ENCODE measurements around the gene FERMT3.

FERMT3 gene

DNA sequence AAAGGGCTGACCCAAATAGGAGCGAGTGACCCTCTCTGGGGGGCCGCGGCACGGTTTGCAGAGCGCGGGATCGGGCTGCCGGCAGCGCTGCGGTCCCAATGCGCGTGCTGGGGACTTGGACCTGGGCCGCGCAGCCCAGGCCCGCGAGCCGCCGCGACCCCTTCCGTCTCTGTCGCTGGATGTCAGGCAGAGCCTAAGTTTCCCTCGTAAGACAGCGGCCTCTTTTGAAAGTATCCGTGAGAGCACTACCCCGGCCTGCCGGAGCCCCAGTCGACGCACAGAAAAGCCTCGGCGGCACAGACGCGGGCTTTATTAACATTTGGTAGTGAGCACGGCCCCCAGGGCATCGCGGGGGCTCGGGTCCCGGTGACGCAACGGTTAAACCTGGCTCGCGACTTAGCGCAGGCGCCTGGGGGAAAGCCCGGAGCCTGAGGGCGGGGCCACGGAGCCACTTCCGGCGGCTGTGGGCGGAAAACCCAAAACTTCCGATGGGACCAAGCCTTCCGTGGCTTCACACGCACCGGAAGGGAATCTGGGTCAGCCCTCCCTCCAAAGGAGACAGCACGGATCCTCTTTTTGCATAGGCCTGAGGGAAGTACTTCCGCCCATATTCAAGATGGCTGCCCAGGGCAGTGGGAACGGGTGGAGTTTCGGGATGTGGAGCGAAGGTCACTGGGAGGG lies 63.2 kb downstream of the FERMT3 start:
- peak overlapping the region; percentile 96 for H3K27ac ChIP-seq (ENCODE audit: low read length)
- peak overlapping the region; percentile 95 for H3K9ac ChIP-seq (ENCODE audit: low read depth, low read length)
- peaks cover 13% of the 10 kb centered on the region; the same call in 1 of the 2 replicates for H3K36me3 ChIP-seq (ENCODE audit: insufficient read depth, low read length)
- H3K4me2 ChIP-seq (ENCODE audit: insufficient read depth, low read length), result peak overlapping the region; percentile 99
- H3K27me3 ChIP-seq (ENCODE audit: insufficient read depth, low read length, poor library complexity), result no peaks in the 10 kb centered on the region
- no peak for TF ChIP-seq EZH2 (IDR thresholded peaks at IDR 0.05; ENCODE audit: borderline replicate concordance, low read depth, low read length, severe bottlenecking)
- TF ChIP-seq, protein P1, sequence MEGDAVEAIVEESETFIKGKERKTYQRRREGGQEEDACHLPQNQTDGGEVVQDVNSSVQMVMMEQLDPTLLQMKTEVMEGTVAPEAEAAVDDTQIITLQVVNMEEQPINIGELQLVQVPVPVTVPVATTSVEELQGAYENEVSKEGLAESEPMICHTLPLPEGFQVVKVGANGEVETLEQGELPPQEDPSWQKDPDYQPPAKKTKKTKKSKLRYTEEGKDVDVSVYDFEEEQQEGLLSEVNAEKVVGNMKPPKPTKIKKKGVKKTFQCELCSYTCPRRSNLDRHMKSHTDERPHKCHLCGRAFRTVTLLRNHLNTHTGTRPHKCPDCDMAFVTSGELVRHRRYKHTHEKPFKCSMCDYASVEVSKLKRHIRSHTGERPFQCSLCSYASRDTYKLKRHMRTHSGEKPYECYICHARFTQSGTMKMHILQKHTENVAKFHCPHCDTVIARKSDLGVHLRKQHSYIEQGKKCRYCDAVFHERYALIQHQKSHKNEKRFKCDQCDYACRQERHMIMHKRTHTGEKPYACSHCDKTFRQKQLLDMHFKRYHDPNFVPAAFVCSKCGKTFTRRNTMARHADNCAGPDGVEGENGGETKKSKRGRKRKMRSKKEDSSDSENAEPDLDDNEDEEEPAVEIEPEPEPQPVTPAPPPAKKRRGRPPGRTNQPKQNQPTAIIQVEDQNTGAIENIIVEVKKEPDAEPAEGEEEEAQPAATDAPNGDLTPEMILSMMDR (IDR thresholded peaks at IDR 0.05; ENCODE audit: borderline replicate concordance, extremely low read depth, low read length, poor library complexity, severe bottlenecking), result peak; percentile 44
- H3K9me3 ChIP-seq (ENCODE audit: insufficient read depth, low read length, severe bottlenecking), result no peaks in the 10 kb centered on the region
- H3K4me3 ChIP-seq (ENCODE audit: low read depth in 1 of 2, low read length in 2 of 2), result peak overlapping the region; percentile 79 to 90
- peak overlapping the region; percentile 81 for H2AFZ ChIP-seq (ENCODE audit: low read depth, low read length)
- ATAC-seq (ENCODE audit: insufficient read depth, low read depth) (peak; percentile 82), DNase-seq (peak; percentile 99)
- H4K20me1 ChIP-seq (ENCODE audit: insufficient read depth, low read length), result no peaks in the 10 kb centered on the region
- H3K79me2 ChIP-seq (ENCODE audit: insufficient read depth, low read length), result peaks cover 28% of the 10 kb centered on the region
- peaks cover 38% of the 10 kb centered on the region for H3K4me1 ChIP-seq (ENCODE audit: insufficient read depth, low read length)
